ENCODE results near the gene PCCA.

DNA sequence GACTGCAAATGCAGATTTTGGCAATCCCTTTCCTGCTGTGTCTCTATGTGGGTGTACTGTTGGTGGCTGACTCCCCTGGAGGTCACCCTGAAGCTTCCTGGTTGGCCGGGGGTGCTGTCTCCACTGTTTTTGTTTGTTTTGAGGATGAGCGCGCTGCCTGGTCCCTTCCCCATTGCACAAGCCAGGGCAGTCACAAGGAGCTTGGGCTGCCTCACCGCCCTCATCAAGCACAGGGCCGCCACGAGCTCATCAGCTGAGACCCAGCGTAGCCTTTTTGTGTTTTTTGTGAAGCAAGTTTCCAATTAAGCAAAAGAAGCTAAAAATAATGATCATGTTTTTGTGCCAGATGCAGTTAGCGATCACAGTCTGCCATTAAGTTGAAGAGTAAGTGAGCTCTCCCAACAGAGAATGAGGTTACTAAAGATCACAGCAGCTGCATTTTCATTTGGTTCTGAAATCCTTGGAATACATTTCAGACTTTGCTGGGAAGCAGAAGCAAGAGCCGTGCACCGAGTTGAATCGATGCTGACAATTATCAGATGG lies 441.8 kb downstream of the PCCA start:
- TF ChIP-seq POLR2A (IDR thresholded peaks at IDR 0.05; ENCODE audit: low read depth, low read length) (no peak), POLR2AphosphoS5 (IDR thresholded peaks at IDR 0.05; ENCODE audit: low read depth, low read length) (no peak)

Measured in GM12892 (cell line).